Activated effector memory CD4-positive, alpha-beta T cell treated with Interleukin-2 at 50 U/mL for 16 hours (primary cell): ENCODE measurements around the gene SMIM23.
"Not testable (repeated sequence)": the region's sequence is repeated elsewhere in the genome, so short reads cannot be mapped to it uniquely, and the experiment has no call there.

Experiments
- DNase-seq: peaks from one replicate; pipeline ENCODE4 v3.0.0-alpha.2; 2020

SMIM23 gene

DNA sequence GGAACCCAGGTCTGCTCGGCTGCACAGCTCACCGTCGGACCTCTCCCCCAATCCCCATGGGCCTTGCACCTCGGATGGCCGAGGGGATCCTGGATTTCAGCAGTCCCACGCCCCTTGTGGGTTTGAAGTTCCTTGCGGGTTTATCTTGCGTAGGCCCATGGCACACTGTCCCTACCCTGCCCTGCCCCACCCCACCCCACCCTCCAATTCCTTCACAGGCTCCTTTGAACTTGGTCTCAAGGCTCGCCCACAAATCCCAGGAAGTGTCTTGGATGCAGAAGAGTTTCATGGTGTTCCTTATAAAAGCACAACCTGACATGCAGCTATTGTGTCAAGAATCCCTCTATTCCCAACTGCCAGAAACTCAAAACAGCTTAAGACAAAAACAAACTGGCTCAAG is 11.2 kb upstream of the SMIM23 start:
- DNase-seq, result no peak

GRCh38 chr5:171776213-171776612 is 9.4 kb upstream of the SMIM23 start:
- no peak for DNase-seq

- no peak for DNase-seq
Observed at GRCh38 chr5:171776770-171777759, 8.6 kb upstream of the SMIM23 start.

- DNase-seq, result not testable (repeated sequence)
Observed at GRCh38 chr5:171781744-171782143, 3.9 kb upstream of the SMIM23 start.

DNA sequence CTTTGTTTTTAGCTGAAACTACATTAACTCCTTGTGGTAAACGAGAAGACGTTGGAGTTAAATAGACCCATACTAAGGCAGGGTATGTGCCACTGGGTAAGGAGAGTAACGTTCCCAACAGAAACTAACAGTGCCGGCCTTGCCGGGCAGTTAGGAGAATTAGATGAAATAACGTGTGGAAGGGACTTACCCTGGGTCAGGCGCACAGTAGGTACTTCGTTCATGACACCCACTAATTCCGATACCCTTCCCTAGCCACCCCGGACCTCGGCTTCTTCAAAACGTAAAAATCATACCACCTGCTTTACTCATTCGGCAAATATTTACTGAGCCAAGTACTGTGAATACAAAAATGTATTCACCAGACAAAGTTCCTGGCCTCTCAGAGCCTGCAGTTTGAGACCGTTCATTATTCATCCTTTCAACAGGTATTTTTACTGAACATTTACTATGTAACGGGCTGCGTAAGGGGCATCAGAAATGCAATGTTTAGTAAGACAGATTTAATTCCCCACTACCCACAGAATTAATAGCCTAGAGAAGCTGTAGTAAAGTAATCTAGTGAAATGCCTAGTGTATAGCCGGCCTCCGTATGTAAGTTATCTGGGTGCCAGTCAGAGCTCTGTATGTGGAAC is 3.2 kb upstream of the SMIM23 start:
- no peak for DNase-seq

GRCh38 chr5:171783051-171783450 is 2.6 kb upstream of the SMIM23 start:
- no peak for DNase-seq

GRCh38 chr5:171789353-171789752 is 3.7 kb downstream of the SMIM23 start:
- DNase-seq, result no peak

GRCh38 chr5:171790408-171790807 is 4.8 kb downstream of the SMIM23 start:
- DNase-seq, result no peak

DNA sequence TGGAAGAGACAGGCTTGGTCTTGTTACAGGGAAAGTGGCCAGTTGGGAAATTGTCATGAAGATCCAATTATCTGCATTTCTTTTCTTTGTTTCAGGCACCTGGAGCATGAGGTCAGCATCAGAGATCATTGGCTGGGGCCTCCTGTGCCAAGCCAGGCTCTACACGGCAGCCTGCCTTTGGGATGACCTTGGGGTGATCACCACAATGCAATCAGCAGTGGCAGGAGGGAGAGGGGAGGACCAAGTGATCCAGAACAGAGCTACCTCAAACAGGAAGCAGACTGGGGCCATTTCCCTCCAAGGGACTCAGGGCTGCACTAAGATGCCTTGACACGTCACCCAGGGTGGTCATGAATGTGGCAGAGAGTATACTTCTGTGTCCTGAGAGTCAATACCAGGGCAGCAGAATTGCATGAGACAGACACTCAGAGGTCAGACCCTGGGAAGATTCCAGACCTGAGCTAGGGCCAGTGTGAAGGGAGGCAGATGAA is 8.9 kb downstream of the SMIM23 start:
- no peak for DNase-seq

DNA sequence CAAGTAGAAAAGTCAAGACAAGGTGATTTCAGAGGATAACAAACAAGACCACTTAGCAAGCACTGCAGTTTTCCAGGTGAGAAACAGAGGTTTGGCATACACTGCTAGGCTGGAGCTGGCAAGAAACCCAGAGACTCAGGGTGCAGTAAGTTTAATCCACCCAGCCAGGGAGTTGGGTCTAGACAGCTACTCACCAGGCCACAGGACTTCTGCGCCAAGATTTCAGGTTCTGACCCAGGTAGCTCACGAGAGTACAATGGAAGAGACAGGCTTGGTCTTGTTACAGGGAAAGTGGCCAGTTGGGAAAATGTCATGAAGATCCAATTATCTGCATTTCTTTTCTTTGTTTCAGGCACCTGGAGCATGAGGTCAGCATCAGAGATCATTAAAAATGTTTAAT is 9.8 kb downstream of the SMIM23 start:
- DNase-seq, result no peak

- no peak for DNase-seq
Observed at GRCh38 chr5:171796436-171796835, 10.8 kb downstream of the SMIM23 start.

- DNase-seq, result no peak
Observed at GRCh38 chr5:171797543-171797942, 11.9 kb downstream of the SMIM23 start.

- DNase-seq, result no peak
Observed at GRCh38 chr5:171798418-171798817, 12.8 kb downstream of the SMIM23 start.

- DNase-seq, result no peak
Observed at GRCh38 chr5:171801839-171802238, 16.2 kb downstream of the SMIM23 start.

- DNase-seq, result no peak
Observed at GRCh38 chr5:171805746-171806145, 20.1 kb downstream of the SMIM23 start.

DNA sequence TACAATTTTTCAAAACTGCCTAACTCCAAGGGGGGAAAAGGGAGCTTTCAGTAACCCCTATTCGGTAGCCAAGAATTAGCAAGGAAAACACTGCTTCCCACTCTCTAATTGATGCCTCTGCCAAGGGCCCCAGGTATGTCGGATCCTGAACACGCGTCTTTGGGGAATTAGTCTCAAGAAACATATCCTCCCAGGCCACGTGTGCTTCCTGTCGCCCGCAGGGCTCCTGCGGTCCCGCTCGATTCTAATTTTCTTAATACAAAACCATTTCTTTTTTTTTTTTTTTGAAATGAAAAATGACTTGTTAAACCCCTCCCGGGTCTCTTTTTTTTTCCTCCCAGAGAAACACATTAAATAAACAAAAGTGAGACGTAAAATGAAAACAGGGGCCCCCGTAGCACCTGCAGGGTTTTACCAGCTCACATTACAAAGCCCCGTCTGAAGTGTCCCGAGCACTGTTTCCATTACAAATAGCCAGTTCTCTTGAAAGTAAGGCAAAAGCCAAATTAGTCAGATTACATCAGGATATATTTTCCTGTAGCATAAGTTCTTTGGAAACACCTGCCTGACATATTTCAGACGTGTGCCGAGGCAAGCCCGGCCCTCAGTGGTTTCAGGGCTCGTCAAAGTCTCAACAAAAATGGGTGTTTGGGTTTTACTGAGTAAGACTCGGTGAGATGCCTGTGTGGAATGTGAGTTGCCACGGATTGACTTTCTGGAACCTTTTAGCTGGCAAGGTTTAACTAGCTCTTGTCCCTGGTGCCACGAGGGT is 21.5 kb downstream of the SMIM23 start:
- no peak for DNase-seq

- DNase-seq, result no peak
Observed at GRCh38 chr5:171808453-171808852, 22.8 kb downstream of the SMIM23 start.

DNA sequence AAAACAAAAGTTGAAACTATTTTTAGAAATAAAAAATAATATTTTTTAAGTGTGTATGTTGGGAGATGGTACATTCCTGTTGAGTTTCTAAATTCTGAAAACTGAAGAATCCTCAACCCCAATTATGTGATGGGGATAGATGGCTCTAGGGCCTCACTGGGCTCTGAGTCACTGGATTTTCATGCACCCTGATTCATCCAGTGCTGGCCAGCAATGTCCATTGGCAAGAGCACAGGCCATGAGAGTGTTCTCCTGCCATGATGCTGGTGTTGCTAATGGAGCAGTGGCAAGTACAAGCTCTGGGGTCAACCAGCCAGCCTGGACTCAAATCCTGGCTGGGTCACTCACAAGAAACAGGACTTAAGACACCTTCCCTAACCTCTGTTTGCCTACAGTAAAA is 23.3 kb downstream of the SMIM23 start:
- DNase-seq, result no peak

DNA sequence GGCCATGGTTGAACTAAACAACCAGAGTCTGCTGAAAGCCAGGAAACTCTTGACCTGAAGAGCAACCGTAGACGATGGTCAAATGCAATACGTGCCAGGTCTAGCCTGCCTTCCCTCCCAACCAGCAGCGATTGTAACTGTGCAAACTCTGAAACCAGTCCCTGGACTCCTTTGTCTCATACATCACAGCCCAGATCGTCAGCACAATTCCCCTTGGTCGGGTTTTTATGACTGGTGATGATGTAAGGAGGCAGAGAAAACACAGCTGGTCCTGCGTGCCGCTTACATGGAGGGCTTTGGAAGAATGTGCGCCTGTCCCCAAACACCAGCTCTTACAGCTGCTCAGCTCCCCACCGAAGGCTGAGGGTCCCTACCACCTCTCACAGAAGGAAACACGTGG is 24.6 kb downstream of the SMIM23 start:
- DNase-seq, result no peak

DNA sequence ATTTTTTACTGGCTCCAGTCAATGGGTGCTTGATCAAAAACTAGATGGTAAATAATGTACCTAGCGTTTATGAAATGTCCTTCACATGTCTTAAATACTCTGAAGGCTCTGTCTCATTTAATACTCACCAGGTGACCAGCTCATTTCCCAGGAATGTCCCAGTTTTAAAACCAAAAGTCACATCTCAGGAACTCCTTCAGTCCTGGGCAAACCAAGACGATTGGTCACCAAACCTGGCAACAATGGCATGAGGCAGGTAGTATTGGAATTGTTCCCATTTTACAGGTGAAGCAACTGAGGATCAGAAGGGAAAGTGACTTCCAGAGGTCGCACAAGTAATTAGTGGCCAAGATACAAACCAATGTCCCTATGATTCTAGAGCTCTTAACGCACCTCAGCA is 27.7 kb downstream of the SMIM23 start:
- no peak for DNase-seq

GRCh38 chr5:171813813-171814490 is 28.3 kb downstream of the SMIM23 start:
- DNase-seq, result no peak

DNA sequence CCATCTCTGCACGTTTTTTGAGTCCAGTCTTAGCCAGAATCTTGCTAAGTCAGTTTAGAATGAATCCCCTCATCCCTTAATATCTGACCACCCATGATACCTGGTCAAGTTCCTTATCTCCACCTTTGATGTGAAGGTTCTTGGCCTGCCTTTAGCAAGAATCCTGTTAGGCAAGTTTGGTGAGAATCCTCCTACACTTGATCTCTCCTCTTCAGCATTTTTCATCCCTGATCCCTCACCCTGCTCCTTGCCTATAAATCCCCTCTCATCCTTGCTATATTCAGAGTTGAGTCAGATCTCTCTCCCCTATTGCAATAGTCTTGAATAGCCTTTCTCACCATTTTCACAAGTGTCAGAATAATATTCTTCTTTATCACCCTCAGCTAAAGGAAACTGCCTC is 31.0 kb downstream of the SMIM23 start:
- DNase-seq, result no peak

- DNase-seq, result no peak
Observed at GRCh38 chr5:171820561-171820960, 34.9 kb downstream of the SMIM23 start.
